ENCODE results near the gene IL13RA1.

The IL13RA1 gene

GRCh38 chrX:118693843-118694242, 33.6 kb upstream of the IL13RA1 start:
- Histone ChIP-seq H3K27me3 (ENCODE audit: insufficient read depth, low read length, poor library complexity) (no peaks in the 10 kb centered on the region), H3K4me2 (ENCODE audit: low read length) (no peak overlapping the region), H3K36me3 (ENCODE audit: control insufficient read depth, insufficient read depth, low read length) (no peaks in the 10 kb centered on the region), H2BK15ac (replicated peaks; ENCODE audit: low read depth) (no peak overlapping the region), H3K4ac (ENCODE audit: low read depth, low read length) (no peak overlapping the region), H3K27ac (ENCODE audit: low read depth, low read length) (no peak overlapping the region), H2BK120ac (ENCODE audit: low read depth, low read length) (no peak overlapping the region), H3K4me1 (ENCODE audit: control insufficient read depth, low read depth, low read length) (no peaks in the 10 kb centered on the region), H3K79me2 (ENCODE audit: control insufficient read depth, insufficient read depth, low read length) (no peaks in the 10 kb centered on the region), H3K9ac (ENCODE audit: low read length) (no peak overlapping the region), H2AK5ac (ENCODE audit: low read length) (no peak overlapping the region), H2BK5ac (ENCODE audit: low read length) (no peak overlapping the region), H3K56ac (ENCODE audit: low read length) (no peak overlapping the region), H3K18ac (ENCODE audit: low read length) (no peak overlapping the region), H3K4me3 (ENCODE audit: low read length) (no peak overlapping the region), H4K8ac (ENCODE audit: low read depth, low read length) (no peak overlapping the region), H3K23ac (ENCODE audit: low read length) (no peak overlapping the region), H3K79me1 (ENCODE audit: low read length) (no peaks in the 10 kb centered on the region), H4K5ac (ENCODE audit: low read length) (no peak overlapping the region)
- DNase-seq: no peak
- WGBS (ENCODE audit: extremely low coverage, insufficient coverage, low lambda C conversion rate): no CpG with 5 or more reads among the region's 2 CpGs

- H3K56ac ChIP-seq (ENCODE audit: low read length): no peak overlapping the region
- no peak overlapping the region for H2AK5ac ChIP-seq (ENCODE audit: low read length)
Measured at GRCh38 chrX:118694638-118695037, 32.8 kb upstream of the IL13RA1 start.

GRCh38 chrX:118698516-118699170, 28.8 kb upstream of the IL13RA1 start:
- Histone ChIP-seq H2BK15ac (replicated peaks; ENCODE audit: low read depth) (no peak overlapping the region), H3K79me1 (ENCODE audit: low read length) (no peaks in the 10 kb centered on the region), H4K8ac (ENCODE audit: low read depth, low read length) (no peak overlapping the region), H2BK120ac (ENCODE audit: low read depth, low read length) (no peak overlapping the region), H3K9ac (ENCODE audit: low read length) (no peak overlapping the region), H3K56ac (ENCODE audit: low read length) (no peak overlapping the region), H3K4me2 (ENCODE audit: low read length) (no peak overlapping the region), H2BK5ac (ENCODE audit: low read length) (no peak overlapping the region), H3K23ac (ENCODE audit: low read length) (no peak overlapping the region), H3K79me2 (ENCODE audit: control insufficient read depth, insufficient read depth, low read length) (no peaks in the 10 kb centered on the region), H3K27ac (ENCODE audit: low read depth, low read length) (no peak overlapping the region), H4K5ac (ENCODE audit: low read length) (no peak overlapping the region), H3K36me3 (ENCODE audit: control insufficient read depth, insufficient read depth, low read length) (no peaks in the 10 kb centered on the region), H3K4me3 (ENCODE audit: low read length) (no peak overlapping the region), H3K18ac (ENCODE audit: low read length) (no peak overlapping the region), H3K4ac (ENCODE audit: low read depth, low read length) (no peak overlapping the region), H3K4me1 (ENCODE audit: control insufficient read depth, low read depth, low read length) (no peaks in the 10 kb centered on the region), H2AK5ac (ENCODE audit: low read length) (no peak overlapping the region), H3K27me3 (ENCODE audit: insufficient read depth, low read length, poor library complexity) (no peaks in the 10 kb centered on the region)
- no CpG with 5 or more reads among the region's 5 CpGs for WGBS (ENCODE audit: extremely low coverage, insufficient coverage, low lambda C conversion rate)
- DNase-seq: no peak

More at GRCh38 chrX:118694638-118695037, 32.8 kb upstream of the IL13RA1 start:
- Histone ChIP-seq H4K5ac (ENCODE audit: low read length) (no peak overlapping the region), H4K8ac (ENCODE audit: low read depth, low read length) (no peak overlapping the region), H2BK120ac (ENCODE audit: low read depth, low read length) (no peak overlapping the region), H2BK15ac (replicated peaks; ENCODE audit: low read depth) (no peak overlapping the region), H3K36me3 (ENCODE audit: control insufficient read depth, insufficient read depth, low read length) (no peaks in the 10 kb centered on the region), H2BK5ac (ENCODE audit: low read length) (no peak overlapping the region), H3K23ac (ENCODE audit: low read length) (no peak overlapping the region), H3K27me3 (ENCODE audit: insufficient read depth, low read length, poor library complexity) (no peaks in the 10 kb centered on the region), H3K27ac (ENCODE audit: low read depth, low read length) (no peak overlapping the region), H3K79me2 (ENCODE audit: control insufficient read depth, insufficient read depth, low read length) (no peaks in the 10 kb centered on the region), H3K4me1 (ENCODE audit: control insufficient read depth, low read depth, low read length) (no peaks in the 10 kb centered on the region), H3K4me2 (ENCODE audit: low read length) (no peak overlapping the region), H3K4ac (ENCODE audit: low read depth, low read length) (no peak overlapping the region), H3K9ac (ENCODE audit: low read length) (no peak overlapping the region), H3K79me1 (ENCODE audit: low read length) (no peaks in the 10 kb centered on the region), H3K18ac (ENCODE audit: low read length) (no peak overlapping the region), H3K4me3 (ENCODE audit: low read length) (no peak overlapping the region)
- WGBS (ENCODE audit: extremely low coverage, insufficient coverage, low lambda C conversion rate): no CpG with 5 or more reads among the region's 6 CpGs
- DNase-seq: no peak

GRCh38 chrX:118702741-118703140, 24.7 kb upstream of the IL13RA1 start:
- no CpG with 5 or more reads among the region's 5 CpGs for WGBS (ENCODE audit: extremely low coverage, insufficient coverage, low lambda C conversion rate)
- no peak overlapping the region for H2AK5ac ChIP-seq (ENCODE audit: low read length)
- no peak overlapping the region for H2BK5ac ChIP-seq (ENCODE audit: low read length)

GRCh38 chrX:118706681-118707080, 20.7 kb upstream of the IL13RA1 start:
- no peaks in the 10 kb centered on the region for H3K36me3 ChIP-seq (ENCODE audit: control insufficient read depth, insufficient read depth, low read length)
- no peak overlapping the region for H2BK15ac ChIP-seq (replicated peaks; ENCODE audit: low read depth)
- no peak overlapping the region for H3K23ac ChIP-seq (ENCODE audit: low read length)
- no peak overlapping the region for H4K8ac ChIP-seq (ENCODE audit: low read depth, low read length)
- H4K5ac ChIP-seq (ENCODE audit: low read length): no peak overlapping the region
- H2BK120ac ChIP-seq (ENCODE audit: low read depth, low read length): no peak overlapping the region
- no peaks in the 10 kb centered on the region for H3K4me1 ChIP-seq (ENCODE audit: control insufficient read depth, low read depth, low read length)
- no peak overlapping the region for H3K56ac ChIP-seq (ENCODE audit: low read length)
- DNase-seq: no peak
- H3K18ac ChIP-seq (ENCODE audit: low read length): no peak overlapping the region
- no peak overlapping the region for H2AK5ac ChIP-seq (ENCODE audit: low read length)
- no peaks in the 10 kb centered on the region for H3K27me3 ChIP-seq (ENCODE audit: insufficient read depth, low read length, poor library complexity)
- no peak overlapping the region for H3K4me3 ChIP-seq (ENCODE audit: low read length)
- no peak overlapping the region for H2BK5ac ChIP-seq (ENCODE audit: low read length)
- no peak overlapping the region for H3K4ac ChIP-seq (ENCODE audit: low read depth, low read length)
- H3K9ac ChIP-seq (ENCODE audit: low read length): no peak overlapping the region
- no CpG with 5 or more reads among the region's 4 CpGs for WGBS (ENCODE audit: extremely low coverage, insufficient coverage, low lambda C conversion rate)
- H3K27ac ChIP-seq (ENCODE audit: low read depth, low read length): no peak overlapping the region
- no peak overlapping the region for H3K4me2 ChIP-seq (ENCODE audit: low read length)
- H3K79me2 ChIP-seq (ENCODE audit: control insufficient read depth, insufficient read depth, low read length): no peaks in the 10 kb centered on the region
- no peaks in the 10 kb centered on the region for H3K79me1 ChIP-seq (ENCODE audit: low read length)

More at GRCh38 chrX:118702741-118703140, 24.7 kb upstream of the IL13RA1 start:
- H3K4me1 ChIP-seq (ENCODE audit: control insufficient read depth, low read depth, low read length): no peaks in the 10 kb centered on the region
- no peaks in the 10 kb centered on the region for H3K79me2 ChIP-seq (ENCODE audit: control insufficient read depth, insufficient read depth, low read length)
- H3K4me2 ChIP-seq (ENCODE audit: low read length): no peak overlapping the region
- no peak overlapping the region for H3K9ac ChIP-seq (ENCODE audit: low read length)
- H3K4ac ChIP-seq (ENCODE audit: low read depth, low read length): no peak overlapping the region
- H3K27me3 ChIP-seq (ENCODE audit: insufficient read depth, low read length, poor library complexity): no peaks in the 10 kb centered on the region
- DNase-seq: no peak
- H3K23ac ChIP-seq (ENCODE audit: low read length): no peak overlapping the region
- no peak overlapping the region for H3K56ac ChIP-seq (ENCODE audit: low read length)
- H3K4me3 ChIP-seq (ENCODE audit: low read length): no peak overlapping the region
- no peak overlapping the region for H3K27ac ChIP-seq (ENCODE audit: low read depth, low read length)
- H2BK15ac ChIP-seq (replicated peaks; ENCODE audit: low read depth): no peak overlapping the region
- H2BK120ac ChIP-seq (ENCODE audit: low read depth, low read length): no peak overlapping the region
- H4K5ac ChIP-seq (ENCODE audit: low read length): no peak overlapping the region
- no peaks in the 10 kb centered on the region for H3K36me3 ChIP-seq (ENCODE audit: control insufficient read depth, insufficient read depth, low read length)
- no peak overlapping the region for H3K18ac ChIP-seq (ENCODE audit: low read length)
- H4K8ac ChIP-seq (ENCODE audit: low read depth, low read length): no peak overlapping the region
- H3K79me1 ChIP-seq (ENCODE audit: low read length): no peaks in the 10 kb centered on the region

GRCh38 chrX:118714521-118714920, 12.9 kb upstream of the IL13RA1 start:
- Histone ChIP-seq H2BK120ac (ENCODE audit: low read depth, low read length) (no peak overlapping the region), H3K79me2 (ENCODE audit: control insufficient read depth, insufficient read depth, low read length) (no peaks in the 10 kb centered on the region), H3K4me1 (ENCODE audit: control insufficient read depth, low read depth, low read length) (no peaks in the 10 kb centered on the region), H3K36me3 (ENCODE audit: control insufficient read depth, insufficient read depth, low read length) (no peaks in the 10 kb centered on the region), H3K79me1 (ENCODE audit: low read length) (no peaks in the 10 kb centered on the region), H3K4me3 (ENCODE audit: low read length) (no peak overlapping the region), H4K5ac (ENCODE audit: low read length) (no peak overlapping the region), H3K4me2 (ENCODE audit: low read length) (no peak overlapping the region), H3K18ac (ENCODE audit: low read length) (no peak overlapping the region), H2BK5ac (ENCODE audit: low read length) (no peak overlapping the region), H2AK5ac (ENCODE audit: low read length) (no peak overlapping the region), H3K27ac (ENCODE audit: low read depth, low read length) (no peak overlapping the region), H3K56ac (ENCODE audit: low read length) (no peak overlapping the region), H3K4ac (ENCODE audit: low read depth, low read length) (no peak overlapping the region), H2BK15ac (replicated peaks; ENCODE audit: low read depth) (no peak overlapping the region), H3K27me3 (ENCODE audit: insufficient read depth, low read length, poor library complexity) (no peaks in the 10 kb centered on the region), H3K23ac (ENCODE audit: low read length) (no peak overlapping the region), H4K8ac (ENCODE audit: low read depth, low read length) (no peak overlapping the region), H3K9ac (ENCODE audit: low read length) (no peak overlapping the region)
- no CpG with 5 or more reads among the region's 1 CpG for WGBS (ENCODE audit: extremely low coverage, insufficient coverage, low lambda C conversion rate)
- no peak for DNase-seq

Data from mesendoderm (in vitro differentiated cells).